ENCODE data around the gene SHROOM3. TPM values are rescaled to one million over a fixed set of nuclear protein-coding genes. Genes with fewer than 3 reads are reported as not detected.

SHROOM3 gene
- total RNA-seq, 1 donor from 2014 or later = 45.1 TPM

- Histone ChIP-seq H3K36me3 (ENCODE audit: control insufficient read depth, insufficient read depth, low read length) (no peaks in the 10 kb centered on the region), H3K4me3 (ENCODE audit: low read depth, low read length) (no peak overlapping the region), H3K27me3 (ENCODE audit: control insufficient read depth, insufficient read depth, low read length) (no peaks in the 10 kb centered on the region)
- TF ChIP-seq CTCF (IDR thresholded peaks at IDR 0.05; ENCODE audit: insufficient read depth, low read length, poor library complexity, severe bottlenecking) = no peak
- no peak for DNase-seq (ENCODE audit: low read depth)
Observed at GRCh38 chr4:76780781-76781697, 346.0 kb downstream of the SHROOM3 start.

- peak; percentile 84 for DNase-seq (ENCODE audit: low read depth)
- TF ChIP-seq CTCF (IDR thresholded peaks at IDR 0.05; ENCODE audit: insufficient read depth, low read length, poor library complexity, severe bottlenecking) = no peak
- no peak overlapping the region for H3K4me3 ChIP-seq (ENCODE audit: low read depth, low read length)
- no peaks in the 10 kb centered on the region for H3K36me3 ChIP-seq (ENCODE audit: control insufficient read depth, insufficient read depth, low read length)
- H3K27me3 ChIP-seq (ENCODE audit: control insufficient read depth, insufficient read depth, low read length) = no peaks in the 10 kb centered on the region
Observed at GRCh38 chr4:76781698-76782595, 346.9 kb downstream of the SHROOM3 start.

- no peak for TF ChIP-seq CTCF (IDR thresholded peaks at IDR 0.05; ENCODE audit: insufficient read depth, low read length, poor library complexity, severe bottlenecking)
- H3K27me3 ChIP-seq (ENCODE audit: control insufficient read depth, insufficient read depth, low read length) = no peaks in the 10 kb centered on the region
- H3K4me3 ChIP-seq (ENCODE audit: low read depth, low read length) = no peak overlapping the region
- DNase-seq (ENCODE audit: low read depth) = peak; percentile 56
- no peaks in the 10 kb centered on the region for H3K36me3 ChIP-seq (ENCODE audit: control insufficient read depth, insufficient read depth, low read length)
Observed at GRCh38 chr4:76782837-76783236, 347.8 kb downstream of the SHROOM3 start.

- no peak for TF ChIP-seq CTCF (IDR thresholded peaks at IDR 0.05; ENCODE audit: insufficient read depth, low read length, poor library complexity, severe bottlenecking)
- no peak overlapping the region for H3K4me3 ChIP-seq (ENCODE audit: low read depth, low read length)
- H3K27me3 ChIP-seq (ENCODE audit: control insufficient read depth, insufficient read depth, low read length) = no peaks in the 10 kb centered on the region
- no peak for DNase-seq (ENCODE audit: low read depth)
- no peaks in the 10 kb centered on the region for H3K36me3 ChIP-seq (ENCODE audit: control insufficient read depth, insufficient read depth, low read length)
Observed at GRCh38 chr4:76783836-76784235, 348.8 kb downstream of the SHROOM3 start.

GRCh38 chr4:76784237-76784636 lies 349.2 kb downstream of the SHROOM3 start:
- H3K4me3 ChIP-seq (ENCODE audit: low read depth, low read length) = no peak overlapping the region
- DNase-seq (ENCODE audit: low read depth) = no peak
- TF ChIP-seq CTCF (IDR thresholded peaks at IDR 0.05; ENCODE audit: insufficient read depth, low read length, poor library complexity, severe bottlenecking) = no peak
- H3K36me3 ChIP-seq (ENCODE audit: control insufficient read depth, insufficient read depth, low read length) = no peaks in the 10 kb centered on the region
- H3K27me3 ChIP-seq (ENCODE audit: control insufficient read depth, insufficient read depth, low read length) = no peaks in the 10 kb centered on the region

All from kidney epithelial cell (primary cell).